HG02884 (cell line): ENCODE measurements around the gene AGAP1.

Experiments
- ATAC-seq: cut with Tn5 transposase; IDR thresholded peaks from one replicate; pipeline ENCODE4 v1.9.1; 2021; ENCODE audit warnings: mild to moderate bottlenecking, moderate library complexity; ENCODE audit not compliant: unreplicated experiment

Gene AGAP1

DNA sequence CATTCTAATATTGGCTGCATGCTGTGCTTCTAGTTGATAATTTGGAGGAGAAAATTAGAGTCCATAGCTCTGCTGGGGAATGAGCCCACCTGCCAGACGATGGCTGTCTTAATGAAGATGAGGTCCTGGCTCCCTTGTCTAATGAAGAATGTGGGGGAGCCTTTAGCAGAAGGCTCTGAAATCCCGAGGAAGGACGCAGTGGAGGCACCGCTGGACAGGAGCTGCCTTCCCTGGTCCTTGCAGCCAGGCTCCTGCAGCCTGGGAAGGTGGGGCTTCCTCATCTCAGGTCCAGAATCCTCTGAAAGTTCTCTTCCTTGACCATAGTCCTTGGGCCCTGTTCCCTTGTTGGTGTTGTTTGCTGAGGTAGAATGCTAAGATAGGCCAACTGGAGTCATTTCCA is 208.3 kb downstream of the AGAP1 start:
- no peak for ATAC-seq

DNA sequence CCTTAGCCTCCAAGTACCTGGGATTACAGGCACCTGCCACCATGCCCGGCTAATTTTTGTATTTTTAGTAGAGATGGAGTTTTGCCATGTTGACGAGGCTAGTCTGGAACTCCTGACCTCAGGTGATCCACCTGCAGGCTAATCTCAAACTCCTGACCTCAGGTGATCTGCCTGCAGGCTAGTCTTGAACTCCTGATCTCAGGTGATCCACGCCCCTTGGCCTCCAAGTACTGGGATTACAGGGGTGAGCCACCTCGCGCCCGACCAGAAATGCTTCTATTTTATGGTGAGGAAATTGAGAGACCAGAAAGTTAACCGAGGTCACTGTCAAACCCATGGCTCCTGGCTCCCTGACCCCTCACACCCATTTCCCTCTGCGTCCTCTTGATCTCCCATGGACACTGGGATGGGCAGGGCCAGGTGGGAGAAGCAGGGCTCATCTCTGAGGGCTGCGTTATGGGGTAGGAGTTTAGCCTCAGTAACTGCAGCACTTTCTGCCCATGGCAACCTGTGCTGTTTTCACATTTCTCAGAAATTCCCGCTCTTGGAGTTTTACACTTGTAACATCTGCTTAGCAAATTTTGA is 210.0 kb downstream of the AGAP1 start:
- ATAC-seq: no peak

DNA sequence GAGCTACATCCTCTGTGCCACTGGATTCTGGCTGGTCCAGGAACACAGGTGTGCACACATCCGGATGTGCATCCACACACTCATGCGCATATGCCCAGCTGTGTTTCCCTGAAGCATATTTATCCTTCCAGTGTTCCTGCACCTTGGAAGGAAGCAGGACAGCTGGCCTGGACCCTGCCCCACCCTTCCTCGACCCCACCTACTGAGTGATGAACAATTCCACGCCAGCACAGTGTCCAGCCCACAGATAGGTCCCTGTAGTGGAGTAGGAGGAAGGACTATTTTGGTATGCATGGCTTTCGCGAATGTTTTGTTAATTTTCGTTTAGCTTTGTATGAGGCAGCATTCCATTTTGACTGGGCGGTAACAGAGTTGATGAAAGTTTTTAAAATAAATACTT is 211.5 kb downstream of the AGAP1 start:
- no peak for ATAC-seq

DNA sequence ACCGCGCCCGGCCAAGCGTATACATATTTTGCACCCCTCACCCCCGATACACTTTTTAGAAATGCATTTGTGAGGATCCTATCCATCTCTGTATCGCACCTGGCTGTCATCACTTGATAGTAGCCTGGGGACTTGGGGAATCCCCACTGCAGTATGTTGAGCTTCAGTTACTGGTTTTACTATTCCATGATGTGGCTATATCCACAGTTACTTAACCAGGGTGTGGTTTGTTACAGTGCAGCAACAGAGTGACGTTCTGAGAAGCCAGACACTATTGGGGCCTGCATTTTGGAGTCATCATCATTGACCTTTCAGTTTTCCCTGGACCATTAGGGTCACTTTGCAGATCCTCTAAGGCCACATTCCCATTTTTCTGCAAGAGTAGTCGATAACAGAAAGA is 212.7 kb downstream of the AGAP1 start:
- ATAC-seq: no peak

DNA sequence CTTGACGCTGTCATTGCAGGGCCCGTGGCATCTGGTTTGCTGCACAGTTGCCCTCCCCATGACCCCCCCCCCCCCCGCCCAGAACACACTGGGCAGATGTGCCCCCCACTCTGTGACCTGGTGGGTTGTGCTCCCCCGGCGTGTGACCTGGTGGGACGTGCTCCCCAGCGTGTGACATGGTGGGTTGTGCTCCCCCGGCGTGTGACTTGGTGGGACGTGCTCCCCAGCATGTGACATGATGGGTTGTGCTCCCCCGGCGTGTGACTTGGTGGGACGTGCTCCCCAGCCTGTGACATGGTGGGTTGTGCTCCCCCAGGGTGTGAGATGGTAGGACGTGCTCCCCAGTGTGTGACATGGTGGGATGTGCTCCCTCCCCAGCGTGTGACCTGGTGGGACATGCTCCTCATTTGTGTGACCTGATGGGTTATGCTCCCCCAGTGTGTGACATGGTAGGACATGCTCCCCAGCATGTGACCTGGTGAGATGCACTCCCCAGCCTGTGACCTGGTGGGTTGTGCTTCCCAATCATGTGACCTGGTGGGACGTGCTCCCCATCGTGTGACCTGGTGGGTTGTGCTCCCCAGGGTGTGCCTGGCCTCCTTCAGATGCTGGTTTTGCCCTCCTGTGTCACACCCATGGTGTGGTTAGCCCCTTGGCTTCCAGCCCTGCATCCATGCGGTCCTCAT is 213.7 kb downstream of the AGAP1 start:
- no peak for ATAC-seq

DNA sequence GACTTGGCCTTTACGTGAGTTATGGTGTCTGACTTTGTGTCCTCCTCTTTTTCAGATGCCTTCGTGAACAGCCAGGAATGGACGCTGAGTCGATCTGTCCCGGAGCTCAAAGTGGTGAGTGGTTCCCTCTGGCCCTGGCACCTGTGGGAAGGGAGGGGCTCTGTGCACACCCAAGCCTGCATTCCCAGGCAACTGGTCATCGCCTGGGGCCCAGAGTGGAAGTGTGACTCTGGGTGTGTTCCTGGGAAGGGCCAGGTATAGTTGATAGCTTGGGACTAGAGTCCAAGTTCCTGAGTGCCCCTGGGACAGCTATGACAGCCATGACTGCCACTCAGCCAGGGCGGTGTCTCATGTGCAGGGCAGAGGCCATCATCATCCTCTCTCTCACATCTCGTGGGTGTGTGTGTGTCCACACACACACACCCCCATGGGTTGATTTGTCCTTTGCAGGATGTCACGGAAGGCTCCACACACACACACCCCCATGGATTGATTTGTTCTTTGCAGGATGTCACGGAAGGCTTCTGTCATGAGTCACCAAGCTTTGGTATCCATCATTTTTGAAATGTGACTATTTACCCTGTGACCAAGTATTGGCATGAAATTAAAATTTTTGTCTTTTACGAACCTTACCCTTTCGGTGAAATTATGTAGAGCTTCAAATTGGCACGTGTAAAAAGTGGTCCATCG is 215.4 kb downstream of the AGAP1 start:
- no peak for ATAC-seq

DNA sequence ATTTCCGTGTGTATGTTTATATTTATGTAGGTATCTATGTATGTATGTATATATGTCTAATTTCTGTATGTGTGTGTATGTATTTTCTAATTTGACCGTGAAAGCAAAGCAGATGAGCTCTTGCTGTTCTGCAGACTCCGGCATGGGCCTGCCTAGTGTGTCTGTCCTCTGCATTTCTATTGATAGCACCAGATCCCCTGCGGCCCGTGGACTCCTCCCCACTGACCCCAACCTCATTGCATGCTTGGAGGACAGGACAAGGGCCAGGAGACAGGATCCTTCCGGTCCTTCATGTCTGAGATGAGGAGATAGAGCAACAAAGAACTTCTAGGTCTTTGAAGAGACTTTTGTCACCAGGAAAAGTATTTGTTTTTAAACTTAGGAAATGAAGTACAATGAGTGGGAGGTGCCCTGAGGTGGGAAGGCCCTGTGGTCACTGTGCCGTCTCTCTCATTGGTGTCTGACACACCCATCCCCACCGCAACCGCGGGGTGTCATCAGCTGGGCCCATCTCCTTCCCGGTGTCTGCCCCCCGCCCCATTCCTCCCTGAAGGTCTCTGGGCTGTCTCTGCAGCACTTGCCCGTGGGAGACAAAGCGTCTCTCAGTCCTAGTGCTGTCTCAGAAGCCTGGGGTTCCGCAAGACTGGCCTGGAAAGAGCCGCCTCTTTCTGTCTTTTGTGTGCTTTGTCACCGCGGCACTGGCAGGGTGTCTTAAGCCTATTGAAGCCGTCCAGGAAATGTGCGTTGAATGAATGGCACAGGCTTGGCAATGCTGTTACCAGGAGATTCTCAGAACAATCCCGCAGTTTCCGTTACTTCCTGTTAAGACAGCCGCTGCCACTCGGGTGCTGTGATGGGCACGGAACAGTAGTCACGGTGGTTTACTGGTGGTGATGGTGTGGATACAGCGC is 216.4 kb downstream of the AGAP1 start:
- ATAC-seq: no peak

DNA sequence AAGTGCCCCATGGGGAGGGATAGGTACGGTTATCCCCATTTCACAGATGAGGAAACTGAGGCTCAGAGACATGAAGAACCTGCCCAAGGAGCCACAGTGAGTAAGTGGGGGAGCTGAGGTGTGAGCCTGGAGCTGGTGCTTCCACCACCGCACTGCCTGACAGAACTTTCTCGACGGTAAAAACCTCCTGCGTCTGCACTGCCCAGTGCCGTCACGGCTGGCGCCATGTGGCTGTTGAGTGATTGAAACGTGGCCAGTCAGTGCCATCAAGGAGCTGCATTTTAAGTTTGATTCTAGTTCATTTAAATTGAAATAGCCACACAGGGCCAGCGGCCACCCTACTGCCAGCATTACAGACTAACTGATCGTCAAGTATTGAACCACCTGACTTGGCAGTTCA is 217.1 kb downstream of the AGAP1 start:
- no peak for ATAC-seq

DNA sequence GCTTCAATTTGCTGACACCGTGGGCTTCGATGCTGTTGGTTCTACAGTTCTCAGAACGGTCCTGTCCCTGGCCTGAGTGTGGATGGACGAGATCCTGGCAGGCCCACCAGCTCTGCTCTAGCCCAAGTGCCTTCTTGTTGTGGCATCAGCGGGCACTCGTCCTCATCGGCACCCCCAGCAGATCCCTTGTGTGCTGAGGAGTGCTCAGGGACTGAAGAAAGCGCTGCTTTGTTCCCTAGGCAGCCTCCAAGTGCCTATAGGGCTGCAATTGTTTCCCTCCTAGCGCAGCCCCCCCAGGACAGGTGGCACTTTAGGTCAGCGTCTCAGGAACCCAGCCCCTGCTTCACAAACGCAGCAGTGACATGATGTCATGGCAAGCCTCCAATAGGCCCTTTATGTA is 217.7 kb downstream of the AGAP1 start:
- ATAC-seq: no peak

DNA sequence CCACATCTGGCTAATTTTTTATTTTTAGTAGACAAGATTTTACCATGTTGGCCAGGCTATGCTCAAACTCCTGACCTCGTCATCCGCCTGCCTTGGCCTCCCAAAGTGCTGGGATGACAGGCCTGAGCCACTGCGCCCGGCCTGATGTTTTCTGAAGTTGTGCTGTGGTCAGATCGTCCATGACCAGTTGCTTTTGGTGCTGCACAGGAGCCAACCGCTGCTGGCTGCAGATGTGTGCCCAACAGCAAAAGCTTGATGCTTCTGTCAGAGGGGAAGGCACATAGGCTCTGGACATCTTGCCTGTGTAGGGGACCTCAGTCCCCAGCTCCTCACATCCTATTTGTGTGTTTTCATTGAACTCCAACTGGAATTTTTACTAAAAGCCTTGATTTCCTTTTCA is 218.3 kb downstream of the AGAP1 start:
- ATAC-seq: no peak

DNA sequence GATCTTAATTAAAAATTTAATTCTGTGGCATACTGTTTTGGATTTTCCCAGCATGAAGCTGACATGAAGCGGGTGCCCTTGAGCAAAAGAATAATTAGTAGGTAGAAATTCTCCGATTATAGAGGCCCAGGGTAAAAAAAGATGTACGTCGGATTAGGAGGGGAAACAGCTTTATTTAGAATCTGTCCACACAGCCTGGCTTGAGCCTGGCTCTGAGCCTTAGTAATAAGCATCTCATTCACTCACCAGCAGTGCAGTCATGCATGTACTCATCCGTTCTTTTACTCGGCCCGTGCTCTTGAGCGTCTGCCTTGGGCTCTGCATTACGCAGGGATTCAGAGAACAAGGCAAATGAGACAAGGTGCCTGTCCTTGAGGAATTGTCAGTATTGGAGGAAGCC is 219.3 kb downstream of the AGAP1 start:
- no peak for ATAC-seq

DNA sequence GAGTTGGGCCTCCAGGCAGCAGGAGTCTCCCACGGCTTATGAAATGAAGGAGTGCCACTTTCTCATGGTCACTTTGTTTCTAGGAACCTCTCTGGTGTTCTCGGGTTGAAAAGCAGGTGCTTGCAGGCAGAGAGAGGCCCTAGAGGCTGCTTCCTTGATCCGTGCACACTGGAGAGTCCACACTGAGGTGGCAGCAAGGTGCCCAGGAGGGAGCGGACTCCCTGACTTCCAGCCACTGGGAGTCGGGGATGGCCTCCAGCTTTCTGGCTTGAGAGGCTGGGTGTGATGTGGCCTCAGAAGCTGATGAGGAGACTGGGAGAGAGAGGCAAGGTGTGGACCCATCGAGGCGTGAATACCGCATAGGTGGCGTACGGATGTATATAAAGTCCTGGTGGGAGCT is 221.8 kb downstream of the AGAP1 start:
- no peak for ATAC-seq

DNA sequence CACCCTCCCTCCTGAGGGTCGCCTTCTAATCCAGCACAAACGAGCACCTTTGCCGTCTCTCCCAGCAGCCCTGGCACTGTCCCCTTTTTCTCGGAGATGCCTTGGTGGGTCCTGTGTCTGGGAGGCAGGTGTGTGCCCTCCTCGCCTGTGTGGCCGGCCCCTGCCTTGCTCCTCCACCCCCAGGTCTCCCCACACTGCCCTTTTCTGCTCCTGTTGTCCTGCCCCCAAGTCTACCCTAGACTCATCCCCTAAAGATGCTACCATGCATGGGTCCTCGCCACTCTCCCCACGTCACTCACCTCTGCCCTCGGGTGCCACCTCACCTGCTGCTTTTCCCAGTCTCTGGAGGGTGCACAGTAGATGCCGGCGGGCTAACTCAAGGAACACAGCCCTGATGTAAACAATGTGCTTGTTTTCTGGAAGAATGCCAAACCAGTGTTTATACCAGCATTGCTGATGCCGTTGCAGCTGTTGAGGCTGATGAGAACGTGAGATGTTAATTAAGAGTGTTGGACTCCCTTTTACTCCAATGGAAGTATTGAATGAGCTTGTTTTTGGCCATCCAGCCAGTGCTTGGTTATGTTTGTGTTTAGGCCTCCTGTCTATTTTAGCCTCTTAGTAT is 223.1 kb downstream of the AGAP1 start:
- ATAC-seq: no peak

DNA sequence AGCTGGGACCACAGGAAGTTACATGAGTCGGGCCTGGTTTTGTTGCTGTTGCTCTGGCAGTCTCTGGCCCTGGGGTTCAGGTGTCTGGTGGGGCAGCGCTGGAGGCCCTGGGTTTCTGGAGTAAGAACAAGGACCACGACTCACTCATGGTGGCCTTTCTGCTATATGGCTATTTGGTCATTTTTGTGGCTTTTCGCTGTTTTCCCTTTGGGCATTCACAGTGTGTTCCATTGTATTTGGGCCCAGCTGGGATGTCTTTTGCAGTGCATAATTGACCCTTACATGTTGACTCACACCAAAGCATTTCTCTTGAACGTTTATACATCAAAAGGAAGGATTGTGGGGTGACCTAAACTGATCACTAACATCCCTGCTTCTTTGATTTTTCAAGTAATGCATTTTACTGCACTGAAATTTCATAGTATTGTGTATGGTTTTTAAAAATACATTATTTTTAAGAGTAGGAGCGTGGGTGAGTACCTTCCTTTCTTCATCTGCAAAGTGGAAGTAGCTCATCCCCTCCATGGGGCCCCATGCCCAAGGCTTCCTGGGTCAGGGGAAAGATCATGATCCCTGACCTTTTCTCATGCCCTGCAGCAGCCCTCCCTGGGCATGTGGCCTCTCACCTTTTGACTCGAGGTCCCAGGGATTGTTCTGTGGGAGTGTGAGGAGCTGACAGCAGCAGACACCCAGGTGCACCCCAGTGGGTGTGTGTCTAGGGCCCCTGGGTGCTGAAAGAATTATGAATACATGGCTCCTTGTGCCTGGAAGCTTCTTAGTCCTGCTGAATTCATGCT is 225.5 kb downstream of the AGAP1 start:
- ATAC-seq: no peak

DNA sequence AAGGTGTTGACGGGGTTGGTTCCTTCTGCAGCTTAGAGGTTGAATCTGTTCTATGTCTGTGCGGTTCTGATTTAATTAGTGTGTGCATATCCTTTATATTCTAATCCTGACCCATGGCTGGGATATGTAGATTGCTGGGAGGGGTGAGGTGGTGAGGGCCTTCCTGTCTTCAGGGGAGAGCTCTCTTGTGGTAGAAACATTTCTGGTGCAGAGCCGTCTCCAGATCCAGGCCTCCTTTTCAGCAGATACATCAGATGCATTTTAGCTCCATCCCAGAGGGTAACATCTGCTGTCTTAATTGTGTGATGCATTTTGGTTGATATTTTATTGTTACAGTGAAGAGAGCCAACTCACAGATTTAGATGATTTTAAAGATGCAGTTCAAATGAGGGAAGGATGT is 227.8 kb downstream of the AGAP1 start:
- ATAC-seq: no peak

DNA sequence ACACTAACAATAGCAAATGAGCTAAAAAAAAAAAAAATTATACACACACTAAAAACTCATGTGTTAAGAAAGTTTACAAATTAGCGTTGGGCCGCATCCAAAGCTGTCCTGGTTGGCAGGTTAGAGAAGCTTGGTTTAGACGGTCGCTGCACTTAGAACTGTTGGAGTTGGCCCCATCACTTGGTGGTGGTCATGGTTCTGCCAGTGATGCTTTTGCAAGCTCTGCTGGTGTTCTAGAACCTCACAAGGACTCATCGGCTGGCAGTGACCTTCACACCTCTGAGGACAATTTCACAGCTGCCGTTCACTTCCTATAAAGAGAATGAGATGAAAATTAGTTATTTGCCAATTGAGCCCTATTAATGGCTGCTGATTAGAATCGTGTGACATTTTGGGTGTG is 229.0 kb downstream of the AGAP1 start:
- ATAC-seq: no peak

DNA sequence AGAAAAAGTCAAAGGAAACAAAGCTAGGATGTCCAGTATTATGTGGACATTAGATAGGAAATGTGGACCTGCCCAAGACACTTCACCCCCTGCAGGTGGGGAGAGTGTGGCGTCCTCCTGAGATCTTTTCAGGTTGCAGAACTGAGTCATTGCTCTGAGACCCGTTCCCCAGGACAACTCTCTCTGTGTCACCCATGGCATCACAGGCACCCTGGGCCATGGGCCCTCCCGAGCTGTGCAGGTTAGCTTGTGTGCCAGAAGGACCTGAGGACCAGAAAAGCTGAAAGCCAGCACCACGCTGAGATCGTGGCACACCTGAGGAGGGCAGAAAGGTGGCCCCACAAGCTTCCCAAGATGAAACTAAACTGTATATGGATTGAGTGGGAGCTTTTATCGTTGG is 229.5 kb downstream of the AGAP1 start:
- no peak for ATAC-seq

DNA sequence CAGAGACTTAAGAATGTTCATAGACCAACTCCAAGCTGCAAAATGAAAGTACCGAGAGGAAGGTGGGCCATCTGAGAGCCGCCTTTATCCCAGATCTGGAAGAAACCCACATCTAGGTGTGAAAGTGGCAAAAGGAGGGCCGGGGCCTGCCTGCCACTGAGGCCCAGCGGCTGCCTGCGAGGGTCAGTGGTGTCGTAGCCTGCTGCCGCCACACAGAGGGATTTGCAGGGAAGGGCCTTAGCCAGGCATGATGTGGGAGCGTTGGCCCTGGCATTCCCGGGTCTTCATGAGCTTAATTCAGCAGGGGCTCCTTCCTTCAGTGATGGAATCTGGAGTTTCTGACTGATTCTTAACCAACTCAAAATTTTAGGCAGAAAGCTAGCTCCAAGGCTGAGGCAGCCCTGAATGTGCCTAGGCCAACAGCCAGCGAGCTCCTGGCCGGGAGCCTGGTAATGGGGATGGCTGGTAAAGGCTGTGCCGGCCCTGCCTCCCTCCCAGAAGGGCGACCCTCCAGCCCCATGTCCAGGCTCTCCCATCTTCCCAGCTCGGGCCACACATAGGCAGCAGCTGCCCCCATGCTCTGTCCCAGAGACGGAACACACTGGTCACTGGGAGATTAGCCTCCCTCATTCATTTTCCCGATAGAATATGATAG is 230.1 kb downstream of the AGAP1 start:
- ATAC-seq: no peak

DNA sequence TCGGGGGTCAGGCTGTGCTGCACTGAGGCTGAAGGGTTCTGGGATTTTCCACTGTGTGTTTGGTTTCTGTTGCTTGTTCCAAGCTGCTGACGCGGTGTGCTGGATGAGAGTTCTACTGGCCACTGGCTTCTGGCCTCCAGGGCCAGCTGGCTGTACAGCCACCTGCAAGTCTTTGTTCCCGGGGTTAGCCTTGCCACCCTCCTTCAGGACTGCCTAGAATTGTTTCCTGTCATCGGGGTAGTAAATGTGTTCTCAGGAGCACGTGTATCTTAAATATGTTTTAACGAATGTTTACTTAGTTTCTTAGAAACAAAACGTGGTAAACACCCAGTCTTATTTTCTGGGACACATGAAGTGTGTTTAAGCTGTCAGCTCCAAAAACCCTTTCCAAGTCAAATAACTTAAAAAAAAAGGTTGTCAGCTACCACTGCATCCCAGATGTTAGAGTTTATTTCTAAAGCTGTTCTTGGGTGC is 231.2 kb downstream of the AGAP1 start:
- no peak for ATAC-seq

DNA sequence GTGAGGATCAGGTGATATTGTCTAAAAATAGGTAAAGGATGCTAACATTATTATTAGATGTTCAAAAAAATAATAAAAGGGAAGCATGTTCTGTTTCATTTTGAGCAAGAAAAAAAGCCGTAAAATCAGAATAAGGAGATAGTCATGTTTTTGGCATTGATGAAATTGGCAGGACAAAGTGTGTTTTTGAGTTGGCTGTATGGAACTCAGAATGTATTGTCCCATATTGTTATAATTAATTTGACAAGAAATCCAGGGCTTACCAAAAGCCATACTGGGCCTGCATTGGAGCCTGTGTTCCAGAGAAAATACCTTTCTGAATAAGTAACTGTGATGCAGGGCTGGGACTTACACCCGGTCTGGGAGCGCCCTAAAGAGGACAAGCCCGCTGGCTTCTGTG is 232.0 kb downstream of the AGAP1 start:
- ATAC-seq: no peak
